Fibroblast of lung (primary cell): ENCODE results near the gene OLFM1. TPM values are rescaled to one million over a fixed set of nuclear protein-coding genes. Genes with fewer than 3 reads are reported as not detected.

Source experiments
- DNase-seq, 2 donors: peaks; one replicate each; pipeline versions ENCODE4 v3.0.0 to v3.0.0-alpha.2; 2010; ENCODE audit warnings: low read depth in 2 of 2
- H2AFZ ChIP-seq: 2 replicates; pipeline ENCODE4 v1.5.1; 2012; ENCODE audit warnings: low read length, control low read depth, inconsistent platforms
- H3K27ac ChIP-seq: 2 replicates; pipeline ENCODE4 v1.5.1; 2011; ENCODE audit warnings: low read length, control low read depth; ENCODE audit not compliant: insufficient read depth
- H3K27me3 ChIP-seq: 2 replicates; pipeline ENCODE4 v1.5.1; 2011; ENCODE audit warnings: mild to moderate bottlenecking, low read length; ENCODE audit not compliant: control insufficient read depth, insufficient read depth
- H3K36me3 ChIP-seq: 2 replicates; pipeline ENCODE4 v1.5.1; 2011; ENCODE audit warnings: low read length; ENCODE audit not compliant: control insufficient read depth, insufficient read depth
- H3K4me1 ChIP-seq: 2 replicates; pipeline ENCODE4 v1.5.1; 2011; ENCODE audit warnings: low read length; ENCODE audit not compliant: control insufficient read depth, insufficient read depth; ENCODE audit errors: extremely low read depth
- H3K4me2 ChIP-seq: 2 replicates; pipeline ENCODE4 v1.5.1; 2011; ENCODE audit warnings: low read length, control low read depth; ENCODE audit not compliant: insufficient read depth; ENCODE audit errors: extremely low read depth
- H3K4me3 ChIP-seq, 4 experiments: fragments of 200-600 bp in 1 of 4; sonication (generic) in 1 of 4; replicated peaks in 1 of 4; 2 replicates each; pipeline ENCODE4 v1.5.1; 2011 to 2016; ENCODE audit warnings: low read length in 4 of 4, low read depth in 3 of 4, mild to moderate bottlenecking in 3 of 4, control low read depth in 2 of 4, inconsistent platforms in 1 of 4, mixed read lengths in 1 of 4; ENCODE audit not compliant: insufficient read depth in 1 of 4; ENCODE audit errors: control extremely low read depth in 1 of 4
- H3K79me2 ChIP-seq: 2 replicates; pipeline ENCODE4 v1.5.1; 2012; ENCODE audit warnings: mild to moderate bottlenecking, low read length, inconsistent platforms; ENCODE audit not compliant: control insufficient read depth, insufficient read depth
- H3K9ac ChIP-seq: 2 replicates; pipeline ENCODE4 v1.5.1; 2011; ENCODE audit warnings: mild to moderate bottlenecking, low read length, control low read depth; ENCODE audit not compliant: insufficient read depth
- H3K9me3 ChIP-seq: 2 replicates; pipeline ENCODE4 v1.5.1; 2012; ENCODE audit warnings: low read depth, low read length; ENCODE audit not compliant: control insufficient read depth, insufficient read depth
- H4K20me1 ChIP-seq: 2 replicates; pipeline ENCODE4 v1.5.1; 2011; ENCODE audit warnings: low read length; ENCODE audit not compliant: control insufficient read depth, insufficient read depth; ENCODE audit errors: extremely low read depth
- CTCF ChIP-seq, 2 donors: IDR thresholded peaks in 1 of 2; conservative IDR thresholded peaks in 1 of 2; 1 replicate in 1 of 2; 2 replicates in 1 of 2; pipeline ENCODE4 v1.5.1; 2011 to 2012; ENCODE audit warnings: low read length in 2 of 2, control low read depth in 1 of 2, inconsistent platforms in 1 of 2, low read depth in 1 of 2, mild to moderate bottlenecking in 1 of 2
- EZH2 ChIP-seq: IDR thresholded peaks from 2 replicates; pipeline ENCODE4 v1.5.1; 2012; ENCODE audit warnings: low read length, control low read depth, mild to moderate bottlenecking; ENCODE audit errors: missing control alignments
- polyA plus RNA-seq, 2 donors: library from polyadenylated mRNA; depleted of rRNA in 1 of 2; stranded (reverse) in 1 of 2; unstranded in 1 of 2; fragments of >200 nt; gene quantifications; 2 replicates each; pipeline ENCODE4 v1.2.1, GENCODE V29; 2011 to 2012; ENCODE audit warnings: missing spikeins in 1 of 2
- total RNA-seq: library from RNA; depleted of rRNA; stranded (reverse); fragments of >200 nt; gene quantifications from 2 replicates; pipeline ENCODE4 v1.2.1, GENCODE V29; 2014

Gene OLFM1
- total and polyA plus RNA-seq, 2 donors (not counting 1 experiment from before 2014, with no cell fraction given) = 2.0 to 7.6 TPM

- Histone ChIP-seq H3K27me3 (no peaks in the 10 kb centered on the region), H4K20me1 (no peaks in the 10 kb centered on the region), H2AFZ (no peak overlapping the region), H3K4me3 (no peak overlapping the region), H3K4me1 (no peaks in the 10 kb centered on the region), H3K9me3 (no peaks in the 10 kb centered on the region), H3K4me2 (no peak overlapping the region), H3K79me2 (no peaks in the 10 kb centered on the region), H3K27ac (no peak overlapping the region), H3K9ac (no peak overlapping the region), H3K36me3 (no peaks in the 10 kb centered on the region)
- DNase-seq = no peak
- TF ChIP-seq CTCF (conservative IDR thresholded peaks at IDR 0.05 in 1 of 2, IDR thresholded peaks at IDR 0.05 in 1 of 2; ENCODE audit: low read depth in 1 of 2, low read length in 2 of 2) = no peak
- no peak for TF ChIP-seq EZH2
Measured at GRCh38 chr9:135146766-135147473, 59.5 kb downstream of the OLFM1 start.

- Histone ChIP-seq H4K20me1 (no peaks in the 10 kb centered on the region), H3K4me1 (no peaks in the 10 kb centered on the region), H3K79me2 (no peaks in the 10 kb centered on the region), H2AFZ (no peak overlapping the region), H3K36me3 (no peaks in the 10 kb centered on the region), H3K27me3 (no peaks in the 10 kb centered on the region), H3K27ac (no peak overlapping the region), H3K4me2 (no peak overlapping the region), H3K4me3 (no peak overlapping the region), H3K9ac (no peak overlapping the region), H3K9me3 (no peaks in the 10 kb centered on the region)
- DNase-seq = no peak
- TF ChIP-seq EZH2 = no peak
- no peak for TF ChIP-seq CTCF (conservative IDR thresholded peaks at IDR 0.05 in 1 of 2, IDR thresholded peaks at IDR 0.05 in 1 of 2; ENCODE audit: low read depth in 1 of 2, low read length in 2 of 2)
Measured at GRCh38 chr9:135147474-135147805, 60.0 kb downstream of the OLFM1 start.

- no peak overlapping the region for H3K4me2 ChIP-seq
- no peaks in the 10 kb centered on the region for H3K4me1 ChIP-seq
- no peak for TF ChIP-seq EZH2
- no peak for TF ChIP-seq CTCF (conservative IDR thresholded peaks at IDR 0.05 in 1 of 2, IDR thresholded peaks at IDR 0.05 in 1 of 2; ENCODE audit: low read depth in 1 of 2, low read length in 2 of 2)
- H3K9me3 ChIP-seq = no peaks in the 10 kb centered on the region
- H3K27ac ChIP-seq = no peak overlapping the region
- no peaks in the 10 kb centered on the region for H3K27me3 ChIP-seq
- H3K9ac ChIP-seq = no peak overlapping the region
- no peaks in the 10 kb centered on the region for H3K36me3 ChIP-seq
- no peak for DNase-seq
- no peaks in the 10 kb centered on the region for H4K20me1 ChIP-seq
- no peaks in the 10 kb centered on the region for H3K79me2 ChIP-seq
- no peak overlapping the region for H3K4me3 ChIP-seq
- no peak overlapping the region for H2AFZ ChIP-seq
Measured at GRCh38 chr9:135147938-135148337, 60.5 kb downstream of the OLFM1 start.
